ENCODE measurements around the gene CEBPG. TPM values are rescaled to one million over a fixed set of nuclear protein-coding genes. Genes with fewer than 3 reads are reported as not detected.

CEBPG gene
- total RNA-seq, 6 donors from 2014 or later = 11.5 to 44.7 (median 22.7) TPM

- no peak for ATAC-seq (ENCODE audit: low FRiP score in 2 of 2)
- no peaks in the 10 kb centered on the region for H3K4me1 ChIP-seq
- no peaks in the 10 kb centered on the region for H3K36me3 ChIP-seq
- no peak for TF ChIP-seq EP300 (IDR thresholded peaks at IDR 0.05)
- no peak for TF ChIP-seq CTCF (IDR thresholded peaks at IDR 0.05)
- TF ChIP-seq POLR2AphosphoS5 (IDR thresholded peaks at IDR 0.05) = no peak
- TF ChIP-seq POLR2A (IDR thresholded peaks at IDR 0.05) = no peak
- no peaks in the 10 kb centered on the region for H3K9me3 ChIP-seq
- H3K4me3 ChIP-seq = no peak overlapping the region
- WGBS, 2 donors = 93 to 94% methylated on average over 3 of the region's 3 CpGs
- H3K27ac ChIP-seq = no peak overlapping the region
- no peak for DNase-seq
- H3K27me3 ChIP-seq = no peaks in the 10 kb centered on the region
Observed at GRCh38 chr19:33422369-33423180, 49.1 kb downstream of the CEBPG start.

GRCh38 chr19:33424181-33424580, 50.7 kb downstream of the CEBPG start:
- no peaks in the 10 kb centered on the region for H3K36me3 ChIP-seq
- no peaks in the 10 kb centered on the region for H3K9me3 ChIP-seq
- WGBS, 2 donors = 94 to 97% methylated on average over 6 to 8 of the region's 8 CpGs
- DNase-seq = no peak
- no peaks in the 10 kb centered on the region for H3K27me3 ChIP-seq
- no peaks in the 10 kb centered on the region for H3K4me1 ChIP-seq
- no peak for ATAC-seq (ENCODE audit: low FRiP score in 2 of 2)
- no peak overlapping the region for H3K4me3 ChIP-seq
- H3K27ac ChIP-seq = no peak overlapping the region
- TF ChIP-seq POLR2AphosphoS5 (IDR thresholded peaks at IDR 0.05) (no peak), EP300 (IDR thresholded peaks at IDR 0.05) (no peak), POLR2A (IDR thresholded peaks at IDR 0.05) (no peak), CTCF (IDR thresholded peaks at IDR 0.05) (no peak)

GRCh38 chr19:33426621-33427361, 53.3 kb downstream of the CEBPG start:
- no peak for TF ChIP-seq CTCF (IDR thresholded peaks at IDR 0.05)
- no peak for TF ChIP-seq POLR2A (IDR thresholded peaks at IDR 0.05)
- no peak for TF ChIP-seq EP300 (IDR thresholded peaks at IDR 0.05)
- TF ChIP-seq POLR2AphosphoS5 (IDR thresholded peaks at IDR 0.05) = no peak
- Histone ChIP-seq H3K27me3 (no peaks in the 10 kb centered on the region), H3K9me3 (no peaks in the 10 kb centered on the region), H3K27ac (no peak overlapping the region), H3K36me3 (no peaks in the 10 kb centered on the region), H3K4me3 (no peak overlapping the region), H3K4me1 (no peaks in the 10 kb centered on the region)
- 87 to 93% methylated on average over 19 to 24 of the region's 24 CpGs for WGBS, 2 donors
- ATAC-seq (ENCODE audit: low FRiP score in 2 of 2) (no peak), DNase-seq (peak in 1 of 2 donors; percentile 48)

DNA sequence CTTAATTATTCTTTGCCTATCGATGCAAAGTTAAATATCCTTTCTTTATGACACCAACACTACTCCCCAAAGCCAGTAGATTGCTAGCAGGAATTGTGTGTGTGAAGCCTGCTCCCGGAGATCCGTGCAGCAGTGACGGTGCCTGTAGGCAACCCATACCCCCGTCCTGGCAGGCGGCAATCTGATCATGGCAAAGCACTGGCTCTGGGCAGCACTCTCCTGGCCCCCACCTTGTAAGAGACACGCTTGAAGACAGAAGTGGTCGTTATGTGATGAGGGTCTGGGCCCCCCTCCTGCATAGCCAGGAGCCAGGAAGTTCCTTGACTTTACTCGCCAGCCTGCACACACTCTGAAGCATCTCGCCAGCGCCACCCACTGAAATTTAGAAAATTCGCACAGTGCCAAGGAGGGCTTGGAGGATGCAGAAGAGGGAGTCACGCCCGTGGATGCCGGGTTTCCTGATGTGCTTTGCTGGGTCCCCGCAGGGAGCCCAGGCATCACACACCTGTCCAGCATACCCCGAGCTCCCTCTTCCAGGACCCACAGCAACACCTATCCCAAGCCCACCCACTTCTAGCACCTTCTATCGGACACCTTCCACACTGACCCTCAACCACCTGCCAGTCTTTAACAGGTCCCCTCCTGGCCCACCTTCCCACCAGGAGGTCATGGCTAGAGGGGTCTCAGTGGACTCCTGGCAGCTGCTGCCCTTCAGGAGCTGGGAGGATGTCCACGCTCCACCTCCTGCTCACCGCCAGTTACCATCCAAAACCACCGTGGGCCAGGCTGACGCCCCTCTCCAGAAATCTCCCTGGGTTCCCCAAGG, 54.5 kb downstream of the CEBPG start:
- TF ChIP-seq POLR2AphosphoS5 (IDR thresholded peaks at IDR 0.05) (no peak), EP300 (IDR thresholded peaks at IDR 0.05) (no peak)
- DNase-seq (no peak), ATAC-seq (ENCODE audit: low FRiP score in 2 of 2) (no peak)
- WGBS, 2 donors = 92% methylated on average over 21 to 22 of the region's 22 CpGs
- Histone ChIP-seq H3K4me1 (no peaks in the 10 kb centered on the region), H3K27me3 (no peaks in the 10 kb centered on the region), H3K9me3 (no peaks in the 10 kb centered on the region), H3K4me3 (no peak overlapping the region), H3K27ac (no peak overlapping the region), H3K36me3 (no peaks in the 10 kb centered on the region)

- DNase-seq (no peak), ATAC-seq (ENCODE audit: low FRiP score in 2 of 2) (peak in 1 of 2 donors; percentile 12)
- Histone ChIP-seq H3K4me1 (no peaks in the 10 kb centered on the region), H3K36me3 (no peaks in the 10 kb centered on the region), H3K27me3 (no peaks in the 10 kb centered on the region), H3K4me3 (no peak overlapping the region), H3K9me3 (no peaks in the 10 kb centered on the region), H3K27ac (no peak overlapping the region)
- 93% methylated on average over 2 to 5 of the region's 5 CpGs for WGBS, 2 donors
- TF ChIP-seq POLR2A (IDR thresholded peaks at IDR 0.05) = no peak
- TF ChIP-seq EP300 (IDR thresholded peaks at IDR 0.05) = no peak
- no peak for TF ChIP-seq CTCF (IDR thresholded peaks at IDR 0.05)
- no peak for TF ChIP-seq POLR2AphosphoS5 (IDR thresholded peaks at IDR 0.05)
Observed at GRCh38 chr19:33428627-33429125, 55.2 kb downstream of the CEBPG start.
